Esophagus muscularis mucosa (tissue), 3 donors: ENCODE measurements around the gene WASF2.

Experiments
- CTCF ChIP-seq, 3 experiments: fragments of 200-600 bp in 2 of 3; fragments of 450-650 bp in 1 of 3; sonication (generic) in 2 of 3; IDR thresholded peaks; one replicate each; pipeline ENCODE4 v1.5.1; 2017 to 2019; ENCODE audit warnings: antibody characterized with exemption in 3 of 3, mild to moderate bottlenecking in 2 of 3, moderate library complexity in 1 of 3
- POLR2A ChIP-seq: fragments of 450-650 bp; IDR thresholded peaks from one replicate; pipeline ENCODE4 v1.6.1; 2017; ENCODE audit warnings: antibody characterized with exemption, moderate library complexity, mild to moderate bottlenecking, low read depth
- POLR2AphosphoS5 ChIP-seq, 2 donors: sonication (generic); formaldehyde crosslinking; IDR thresholded peaks; one replicate each; pipeline ENCODE4 v1.6.1; 2017; ENCODE audit warnings: antibody characterized with exemption in 2 of 2

DNA sequence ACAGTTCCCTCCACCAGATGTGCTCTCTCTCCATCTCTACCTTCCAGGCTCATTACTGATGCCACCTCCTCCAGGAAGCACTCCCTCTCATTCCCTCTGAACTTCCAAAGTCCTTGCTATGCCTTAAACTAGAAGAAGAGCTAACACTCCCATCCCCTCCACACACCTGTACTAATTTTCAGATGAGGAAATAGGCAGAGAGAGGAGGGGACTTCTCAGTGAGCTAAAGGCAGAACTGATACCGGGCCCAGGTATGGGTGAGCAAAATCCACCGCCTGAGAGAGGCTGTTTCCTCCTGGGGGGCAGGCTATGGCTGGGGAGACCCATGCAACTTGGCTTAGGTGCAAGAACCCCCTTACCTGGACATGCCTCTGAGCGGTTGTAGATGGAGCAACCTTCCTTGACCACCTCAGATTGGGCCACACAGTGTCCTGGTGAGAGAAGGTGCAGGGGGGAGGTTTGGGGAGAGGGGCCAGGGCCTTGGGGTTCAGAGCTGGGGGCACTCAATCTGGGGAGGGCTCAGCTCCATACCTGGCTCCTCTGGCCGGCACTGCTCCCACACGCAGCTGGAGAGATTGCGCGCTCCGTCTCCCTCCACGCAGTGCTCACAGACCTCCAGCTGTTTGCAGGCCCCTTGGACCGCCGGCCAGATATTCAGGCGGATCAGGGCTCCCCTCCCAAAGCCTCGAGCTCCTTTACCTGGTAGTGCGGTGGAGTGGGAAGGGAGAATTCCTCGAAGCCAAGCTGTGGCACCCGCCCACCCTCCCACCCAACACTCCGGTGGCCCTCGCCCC is 107.8 kb downstream of the WASF2 start:
- TF ChIP-seq POLR2A, result no peak
- TF ChIP-seq CTCF (IDR thresholded peaks at IDR 0.05), result no peak
- TF ChIP-seq POLR2AphosphoS5 (IDR thresholded peaks at IDR 0.05), result no peak
